Measurements from ENCODE around the gene METAP1D.

DNA sequence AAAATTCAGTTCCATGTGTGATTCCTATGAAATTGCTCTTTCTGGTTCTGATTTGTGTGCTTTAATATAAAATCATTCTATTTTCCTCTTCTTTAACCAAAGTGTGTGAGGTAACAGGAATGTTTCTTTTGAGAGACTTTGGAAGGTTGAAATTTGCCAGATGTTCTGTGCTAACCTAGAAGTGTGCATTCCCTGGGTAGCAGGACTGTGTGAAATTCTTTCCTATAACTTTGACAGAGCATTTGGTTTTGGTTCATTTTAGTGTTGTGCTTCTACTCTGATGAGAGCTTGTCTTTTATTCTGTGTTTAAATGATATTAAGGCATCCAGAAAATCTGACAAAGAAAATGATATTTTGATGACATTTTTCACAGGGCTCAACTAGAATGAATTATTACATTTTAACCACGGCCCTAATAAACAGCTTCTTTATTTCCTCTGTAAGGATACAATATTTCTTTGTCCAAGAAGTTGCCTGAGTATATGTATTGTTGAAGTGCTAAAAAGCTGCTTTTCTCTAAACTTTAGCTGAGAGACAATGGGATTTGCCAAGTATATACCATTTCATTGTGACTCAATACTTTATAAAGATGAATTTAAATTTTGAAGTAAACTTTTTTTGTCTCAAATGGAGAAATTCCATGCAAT lies 50.8 kb downstream of the METAP1D start:
- TF ChIP-seq, protein P1, sequence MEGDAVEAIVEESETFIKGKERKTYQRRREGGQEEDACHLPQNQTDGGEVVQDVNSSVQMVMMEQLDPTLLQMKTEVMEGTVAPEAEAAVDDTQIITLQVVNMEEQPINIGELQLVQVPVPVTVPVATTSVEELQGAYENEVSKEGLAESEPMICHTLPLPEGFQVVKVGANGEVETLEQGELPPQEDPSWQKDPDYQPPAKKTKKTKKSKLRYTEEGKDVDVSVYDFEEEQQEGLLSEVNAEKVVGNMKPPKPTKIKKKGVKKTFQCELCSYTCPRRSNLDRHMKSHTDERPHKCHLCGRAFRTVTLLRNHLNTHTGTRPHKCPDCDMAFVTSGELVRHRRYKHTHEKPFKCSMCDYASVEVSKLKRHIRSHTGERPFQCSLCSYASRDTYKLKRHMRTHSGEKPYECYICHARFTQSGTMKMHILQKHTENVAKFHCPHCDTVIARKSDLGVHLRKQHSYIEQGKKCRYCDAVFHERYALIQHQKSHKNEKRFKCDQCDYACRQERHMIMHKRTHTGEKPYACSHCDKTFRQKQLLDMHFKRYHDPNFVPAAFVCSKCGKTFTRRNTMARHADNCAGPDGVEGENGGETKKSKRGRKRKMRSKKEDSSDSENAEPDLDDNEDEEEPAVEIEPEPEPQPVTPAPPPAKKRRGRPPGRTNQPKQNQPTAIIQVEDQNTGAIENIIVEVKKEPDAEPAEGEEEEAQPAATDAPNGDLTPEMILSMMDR (conservative IDR thresholded peaks at IDR 0.05; ENCODE audit: low read depth, low read length) = no peak
- TF ChIP-seq, protein P2, sequence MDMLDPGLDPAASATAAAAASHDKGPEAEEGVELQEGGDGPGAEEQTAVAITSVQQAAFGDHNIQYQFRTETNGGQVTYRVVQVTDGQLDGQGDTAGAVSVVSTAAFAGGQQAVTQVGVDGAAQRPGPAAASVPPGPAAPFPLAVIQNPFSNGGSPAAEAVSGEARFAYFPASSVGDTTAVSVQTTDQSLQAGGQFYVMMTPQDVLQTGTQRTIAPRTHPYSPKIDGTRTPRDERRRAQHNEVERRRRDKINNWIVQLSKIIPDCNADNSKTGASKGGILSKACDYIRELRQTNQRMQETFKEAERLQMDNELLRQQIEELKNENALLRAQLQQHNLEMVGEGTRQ (IDR thresholded peaks at IDR 0.05; ENCODE audit: low read depth, low read length) = no peak
- TF ChIP-seq MXI1 (IDR thresholded peaks at IDR 0.05; ENCODE audit: borderline replicate concordance, low read depth, low read length) (no peak), CEBPB (IDR thresholded peaks at IDR 0.05; ENCODE audit: low read depth, low read length) (no peak)
